Measurements from ENCODE around the gene ZC3H12A. TPM values are rescaled to one million over a fixed set of nuclear protein-coding genes. Genes with fewer than 3 reads are reported as not detected.
A peak's percentile ranks its signal among the peaks of the same experiment; 100 is the strongest.
"Not testable (repeated sequence)": the region's sequence is repeated elsewhere in the genome, so short reads cannot be mapped to it uniquely, and the experiment has no call there.

The ZC3H12A gene
- total RNA-seq, 2 donors from 2014 or later, result 33.5 to 46.1 TPM

DNA sequence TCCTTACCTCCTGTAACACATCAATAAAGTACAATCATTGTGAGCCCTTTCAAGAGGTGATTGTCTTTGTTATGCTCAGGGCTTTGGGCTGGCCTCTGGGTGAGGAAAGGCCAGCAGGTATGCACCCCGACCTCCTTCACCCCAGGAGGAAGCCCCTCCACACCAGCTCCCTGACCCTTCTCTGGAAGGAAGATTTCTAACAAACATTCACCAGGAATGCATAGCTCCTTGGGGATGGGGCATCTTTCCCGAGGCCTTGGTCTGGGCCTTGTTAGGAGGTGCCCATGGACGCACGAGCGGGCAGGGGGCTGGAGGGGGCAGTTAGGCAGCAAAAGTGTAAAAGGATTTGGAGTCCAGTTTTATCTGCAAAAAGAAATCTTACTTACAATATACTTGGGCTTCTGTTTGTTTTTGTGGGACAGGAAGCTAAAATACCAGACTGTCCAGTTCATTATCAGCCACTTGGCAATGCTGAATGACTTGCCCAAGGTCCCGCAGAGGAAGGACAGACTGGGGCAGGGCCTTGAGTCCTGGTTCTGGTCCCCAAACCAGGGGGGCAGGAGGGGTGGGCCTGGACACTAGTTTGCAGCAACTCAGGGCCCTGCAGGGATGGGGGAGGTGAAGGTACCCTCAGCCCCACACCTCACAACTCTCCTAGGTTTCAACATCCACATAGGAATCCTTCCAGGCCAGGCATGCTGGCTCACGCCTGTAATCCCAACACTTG, 10.1 kb downstream of the ZC3H12A start:
- ATAC-seq (replicated peaks in 1 of 2), result no peak
- Mint-ChIP-seq H3K27me3 (ENCODE audit: low read depth) (no peaks in the 10 kb centered on the region), H3K27ac (peak overlapping the region; percentile 92), H3K9me3 (no peaks in the 10 kb centered on the region), H3K36me3 (ENCODE audit: insufficient read depth in 2 of 2) (peaks cover 13% of the 10 kb centered on the region in 2 donors), H3K4me3 (peak overlapping the region in 1 of 2 donors; percentile 36), H3K4me1 (ENCODE audit: low read depth) (peaks cover 42% of the 10 kb centered on the region)
- no peak for DNase-seq

DNA sequence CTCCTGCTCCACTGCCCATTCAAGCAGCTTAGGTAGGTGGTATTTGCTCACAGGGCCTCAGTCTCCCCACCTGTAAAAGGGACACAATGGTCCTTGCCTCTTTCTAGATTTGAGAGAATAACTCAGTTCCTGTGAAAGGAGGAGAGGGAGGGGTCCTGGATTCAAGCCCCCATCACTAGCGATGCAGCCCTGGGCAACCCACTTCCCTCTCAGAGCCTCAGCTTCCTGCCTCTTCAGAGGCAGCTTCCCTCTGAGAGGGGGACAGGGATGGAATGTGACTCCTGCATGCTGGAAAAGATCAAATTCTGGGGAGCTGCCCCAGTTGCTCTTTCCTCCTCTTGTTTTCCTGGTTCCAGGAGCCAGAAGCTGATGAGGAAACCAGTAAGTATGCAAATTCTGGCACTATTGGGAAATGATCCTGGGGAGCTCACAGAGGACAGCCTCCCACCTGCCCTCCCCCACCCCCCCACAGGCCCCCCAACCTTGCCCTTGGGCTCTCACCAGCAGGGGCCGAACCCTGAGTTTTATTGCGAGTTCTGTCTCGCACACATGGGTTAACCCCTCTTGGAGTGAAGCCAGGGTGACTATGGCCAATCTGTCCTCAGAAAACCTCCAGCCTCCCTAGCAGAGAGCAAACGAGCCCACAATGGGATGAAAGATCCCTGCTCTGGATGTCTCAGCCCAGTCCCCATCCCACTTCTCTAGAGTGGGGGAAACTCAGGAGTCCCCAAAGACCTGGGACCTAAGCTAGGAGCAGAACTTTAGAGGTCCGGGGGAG, 11.7 kb downstream of the ZC3H12A start:
- H3K4me3 Mint-ChIP-seq, result no peak overlapping the region
- ATAC-seq (replicated peaks in 1 of 2) (no peak), DNase-seq (no peak)
- H3K9me3 Mint-ChIP-seq, result no peaks in the 10 kb centered on the region
- H3K27ac Mint-ChIP-seq, result peak overlapping the region; percentile 33
- no peaks in the 10 kb centered on the region for H3K27me3 Mint-ChIP-seq (ENCODE audit: low read depth)
- peaks cover 16 to 18% of the 10 kb centered on the region in 2 donors for H3K36me3 Mint-ChIP-seq (ENCODE audit: insufficient read depth in 2 of 2)
- H3K4me1 Mint-ChIP-seq (ENCODE audit: low read depth), result peaks cover 33% of the 10 kb centered on the region

DNA sequence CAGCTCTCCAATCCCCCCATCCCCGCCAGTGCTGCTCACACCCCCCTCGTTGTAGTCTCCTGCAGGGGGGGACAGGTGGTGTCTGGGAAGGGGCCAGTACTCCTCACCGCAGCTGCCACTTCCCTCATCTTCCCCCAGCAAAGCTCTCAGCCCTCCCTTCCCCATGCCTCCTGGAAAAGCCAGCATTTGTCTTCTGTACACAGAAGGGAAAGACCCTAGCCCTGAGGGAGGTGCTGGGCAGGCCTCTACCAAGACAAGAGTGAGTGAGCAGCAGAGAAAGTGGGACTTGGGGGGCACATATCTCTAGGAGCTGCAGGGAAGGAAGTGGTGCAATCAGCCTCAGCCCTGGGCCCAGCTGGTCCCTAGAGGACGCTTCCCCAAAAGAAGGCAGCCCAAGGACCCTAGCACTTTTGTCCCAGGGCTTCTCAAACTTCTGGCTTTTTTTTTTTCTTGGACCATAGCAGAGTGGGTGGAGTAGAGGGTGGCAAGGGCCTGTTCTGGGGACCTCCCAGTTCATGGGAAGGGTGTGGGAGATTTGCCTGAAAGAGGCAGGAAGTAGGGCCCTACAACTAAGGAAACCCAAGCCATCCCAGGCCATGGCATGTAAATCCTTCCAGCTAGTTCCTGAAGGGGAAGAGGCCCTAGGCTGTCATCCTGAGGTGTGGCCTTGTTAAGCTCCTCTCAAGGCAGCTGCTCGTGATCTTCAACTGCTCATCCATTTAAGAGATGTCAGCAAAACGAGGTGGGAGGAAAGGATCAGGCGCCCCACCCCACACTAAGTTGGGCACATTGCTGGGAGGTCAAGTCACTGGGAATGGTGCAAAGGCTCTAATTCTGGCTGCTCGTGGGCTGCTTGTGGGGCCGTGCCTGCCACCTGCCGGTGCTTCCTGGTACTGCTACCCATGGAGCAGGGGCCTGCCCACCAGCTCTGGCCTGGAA, 12.6 kb downstream of the ZC3H12A start:
- no peaks in the 10 kb centered on the region for H3K27me3 Mint-ChIP-seq (ENCODE audit: low read depth)
- H3K9me3 Mint-ChIP-seq, result no peaks in the 10 kb centered on the region
- DNase-seq, result peak; percentile 79 to 83
- peaks cover 12 to 13% of the 10 kb centered on the region in 2 donors for H3K36me3 Mint-ChIP-seq (ENCODE audit: insufficient read depth in 2 of 2)
- H3K4me3 Mint-ChIP-seq, result no peak overlapping the region
- ATAC-seq (replicated peaks in 1 of 2), result peak; percentile 56 to 62
- peaks cover 24% of the 10 kb centered on the region for H3K4me1 Mint-ChIP-seq (ENCODE audit: low read depth)
- peak overlapping the region; percentile 1 for H3K27ac Mint-ChIP-seq

DNA sequence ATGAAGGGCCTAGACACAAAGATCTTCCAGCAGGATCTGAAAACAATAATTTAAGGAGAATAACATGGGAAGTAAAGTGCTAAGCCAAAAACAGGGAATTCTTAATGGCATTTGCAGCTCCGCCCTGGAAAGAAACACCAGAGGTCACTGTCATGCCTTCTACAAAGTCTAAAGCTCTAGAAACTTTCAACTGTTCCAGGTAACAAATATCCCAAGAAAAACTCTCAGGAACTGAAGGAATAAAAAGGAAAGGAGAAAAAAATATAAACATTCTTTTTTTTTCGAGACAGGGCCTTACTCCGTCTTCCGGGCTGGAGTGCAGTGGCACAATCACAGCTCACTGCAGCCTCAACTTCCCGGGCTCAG, 13.2 kb downstream of the ZC3H12A start:
- no peak for ATAC-seq (replicated peaks in 1 of 2)
- H3K4me3 Mint-ChIP-seq, result no peak overlapping the region
- no peaks in the 10 kb centered on the region for H3K9me3 Mint-ChIP-seq
- no peak for DNase-seq
- peaks cover 8 to 9% of the 10 kb centered on the region in 2 donors for H3K36me3 Mint-ChIP-seq (ENCODE audit: insufficient read depth in 2 of 2)
- H3K27me3 Mint-ChIP-seq (ENCODE audit: low read depth), result no peaks in the 10 kb centered on the region
- peak overlapping the region; percentile 1 for H3K27ac Mint-ChIP-seq
- H3K4me1 Mint-ChIP-seq (ENCODE audit: low read depth), result peaks cover 18% of the 10 kb centered on the region

DNA sequence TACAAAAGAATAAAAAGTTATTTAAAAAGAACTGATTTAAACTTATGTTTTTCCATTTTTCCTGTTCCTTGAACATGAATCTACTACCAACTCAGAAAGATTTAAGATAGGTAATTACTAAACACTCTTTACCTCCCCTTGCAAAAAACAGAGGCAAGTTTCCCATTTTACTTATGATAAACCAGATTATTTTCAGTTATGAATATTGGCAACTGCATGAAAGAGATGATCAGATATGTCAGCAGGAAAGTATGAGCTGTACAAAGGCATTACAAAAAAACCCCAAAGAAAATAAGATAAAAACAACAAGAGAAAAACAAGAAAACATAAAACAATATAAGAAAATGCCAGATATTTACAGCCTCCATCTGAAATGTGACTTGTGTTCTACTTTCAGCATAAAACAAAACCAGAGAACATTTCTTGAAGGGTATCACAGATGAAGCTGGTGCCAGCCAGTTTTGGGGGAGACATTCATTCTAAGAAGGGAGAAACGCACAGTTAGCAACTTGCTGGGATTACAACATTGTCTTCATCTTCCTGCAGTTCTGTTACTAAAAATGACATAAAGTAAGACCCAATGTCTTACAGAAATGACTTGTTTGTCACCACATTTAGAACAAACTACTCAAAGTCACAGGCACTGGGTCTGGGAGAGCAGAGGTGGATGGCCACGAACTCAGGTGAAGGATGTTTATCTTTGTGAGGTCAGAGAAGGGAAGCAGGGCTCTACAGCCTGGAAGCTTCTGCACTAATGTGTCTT, 19.1 kb downstream of the ZC3H12A start:
- no peaks in the 10 kb centered on the region for H3K9me3 Mint-ChIP-seq
- H3K27ac Mint-ChIP-seq, result peak overlapping the region; percentile 100
- DNase-seq (peak; percentile 43 to 45), ATAC-seq (replicated peaks in 1 of 2) (peak; percentile 88 to 89)
- peaks cover 7 to 17% of the 10 kb centered on the region in 2 donors for H3K36me3 Mint-ChIP-seq (ENCODE audit: insufficient read depth in 2 of 2)
- no peaks in the 10 kb centered on the region for H3K27me3 Mint-ChIP-seq (ENCODE audit: low read depth)
- peaks cover 22% of the 10 kb centered on the region for H3K4me1 Mint-ChIP-seq (ENCODE audit: low read depth)
- peak overlapping the region; percentile 25 to 71 for H3K4me3 Mint-ChIP-seq

DNA sequence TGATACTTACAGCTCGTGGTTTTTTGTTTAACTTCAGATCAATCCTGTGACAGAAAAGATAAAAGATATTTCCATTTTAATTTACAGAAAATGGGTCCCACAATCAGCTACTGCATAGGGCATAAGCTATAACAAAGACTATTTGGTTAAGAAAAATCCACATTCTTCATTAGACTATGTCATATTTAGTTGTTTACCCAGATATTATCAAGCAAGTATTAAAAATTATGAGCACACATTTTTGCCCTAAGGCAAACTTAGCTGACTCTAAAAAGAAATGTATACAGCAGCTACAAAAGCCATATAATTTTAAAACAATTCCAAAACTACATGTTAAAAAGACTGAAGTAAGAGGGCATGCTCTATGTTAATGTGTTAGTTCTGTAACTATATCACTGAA, 21.5 kb downstream of the ZC3H12A start:
- Mint-ChIP-seq H3K9me3 (no peaks in the 10 kb centered on the region), H3K36me3 (ENCODE audit: insufficient read depth in 2 of 2) (peaks cover 2 to 22% of the 10 kb centered on the region in 2 donors), H3K4me3 (no peak overlapping the region), H3K27ac (peak overlapping the region; percentile 33), H3K4me1 (ENCODE audit: low read depth) (peaks cover 24% of the 10 kb centered on the region), H3K27me3 (ENCODE audit: low read depth) (no peaks in the 10 kb centered on the region)
- ATAC-seq (replicated peaks in 1 of 2), result no peak
- no peak for DNase-seq

DNA sequence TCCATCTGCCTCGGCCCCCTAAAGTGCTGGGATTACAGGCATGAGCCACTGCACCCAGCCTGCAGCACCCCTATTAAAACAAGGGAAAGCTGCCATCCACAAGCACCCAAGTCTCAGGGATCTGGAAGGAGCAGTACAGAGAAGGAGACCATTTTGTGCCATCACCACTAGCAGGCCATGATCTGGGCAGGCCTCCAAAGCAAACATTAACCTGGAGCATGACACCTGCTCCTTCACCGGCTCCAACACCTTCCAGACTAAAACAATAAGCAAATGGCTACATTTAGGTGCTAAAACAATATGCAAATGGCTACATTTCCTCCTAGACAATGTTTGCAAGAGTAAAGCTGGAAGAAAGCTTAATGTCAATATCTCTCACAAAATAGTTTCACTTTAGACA, 23.5 kb downstream of the ZC3H12A start:
- no peaks in the 10 kb centered on the region for H3K27me3 Mint-ChIP-seq (ENCODE audit: low read depth)
- no peak for ATAC-seq (replicated peaks in 1 of 2)
- H3K9me3 Mint-ChIP-seq, result no peaks in the 10 kb centered on the region
- no peak overlapping the region for H3K4me3 Mint-ChIP-seq
- H3K27ac Mint-ChIP-seq, result no peak overlapping the region
- H3K36me3 Mint-ChIP-seq (ENCODE audit: insufficient read depth in 2 of 2), result peaks cover 3 to 28% of the 10 kb centered on the region in 2 donors
- H3K4me1 Mint-ChIP-seq (ENCODE audit: low read depth), result peaks cover 21% of the 10 kb centered on the region
- DNase-seq, result no peak

DNA sequence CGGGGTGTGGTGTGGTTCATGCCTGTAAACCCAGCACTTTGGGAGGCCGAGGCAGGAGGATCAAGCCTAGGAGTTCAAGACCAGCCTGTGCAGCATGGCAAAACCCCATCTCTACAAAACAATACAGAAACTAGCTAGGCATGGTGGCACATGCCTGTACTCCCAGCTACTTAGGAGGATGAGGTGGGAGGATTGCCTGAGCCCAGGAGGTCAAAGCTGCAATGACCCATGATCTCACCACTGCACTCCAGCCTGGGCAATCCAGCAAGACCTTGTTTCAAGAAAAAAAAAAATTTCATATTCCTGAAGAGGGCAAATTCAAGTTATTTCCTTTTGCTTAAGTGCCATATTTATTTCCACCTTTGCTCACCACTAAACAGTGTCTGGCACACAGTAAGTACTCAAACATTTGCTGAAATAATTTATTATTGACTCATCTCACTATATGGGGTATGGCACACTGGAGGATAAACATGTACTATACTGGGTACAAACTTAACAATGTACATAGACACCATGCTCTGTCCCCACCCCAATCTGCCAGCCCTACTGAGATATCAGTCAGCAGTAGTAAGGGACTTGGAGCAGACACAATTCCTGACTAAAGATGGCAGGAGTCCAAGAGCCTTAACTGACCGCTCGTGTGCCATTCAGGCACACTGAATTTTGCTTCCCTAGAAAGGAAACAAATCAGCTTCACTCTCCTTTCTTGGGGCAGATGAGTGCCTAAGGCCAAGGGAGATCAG, 24.7 kb downstream of the ZC3H12A start:
- no peak for ATAC-seq (replicated peaks in 1 of 2)

DNA sequence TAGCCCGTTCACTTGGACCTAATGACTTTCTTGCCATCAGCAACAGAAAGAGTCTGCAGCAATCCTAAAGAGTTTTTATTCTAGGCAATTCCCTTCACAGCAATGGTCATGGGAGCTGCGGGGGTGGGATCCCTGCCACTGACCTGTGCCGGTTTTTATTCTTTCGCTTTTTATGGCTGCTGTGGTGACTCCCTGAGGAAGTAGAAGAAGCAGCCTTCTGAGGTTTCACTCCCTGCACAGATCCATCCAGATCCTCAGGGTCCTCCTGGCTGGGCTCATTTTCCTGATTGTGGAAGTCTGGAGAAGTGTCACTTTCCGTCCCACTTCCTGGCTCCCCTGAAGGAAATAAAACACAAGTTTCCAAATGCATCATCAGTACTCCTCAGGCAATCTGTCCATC, 27.3 kb downstream of the ZC3H12A start:
- H3K9me3 Mint-ChIP-seq, result no peaks in the 10 kb centered on the region
- DNase-seq (no peak), ATAC-seq (replicated peaks in 1 of 2) (no peak)
- no peak overlapping the region for H3K4me3 Mint-ChIP-seq
- H3K36me3 Mint-ChIP-seq (ENCODE audit: insufficient read depth in 2 of 2), result peaks cover 11 to 34% of the 10 kb centered on the region in 2 donors
- H3K27me3 Mint-ChIP-seq (ENCODE audit: low read depth), result no peaks in the 10 kb centered on the region
- peaks cover 6% of the 10 kb centered on the region for H3K4me1 Mint-ChIP-seq (ENCODE audit: low read depth)
- no peak overlapping the region for H3K27ac Mint-ChIP-seq

More for the DNA sequence above, 24.7 kb downstream of the ZC3H12A start:
- Mint-ChIP-seq H3K4me1 (ENCODE audit: low read depth) (peaks cover 9% of the 10 kb centered on the region), H3K27ac (no peak overlapping the region), H3K36me3 (ENCODE audit: insufficient read depth in 2 of 2) (peaks cover 3 to 25% of the 10 kb centered on the region in 2 donors), H3K9me3 (no peaks in the 10 kb centered on the region), H3K27me3 (ENCODE audit: low read depth) (no peaks in the 10 kb centered on the region), H3K4me3 (no peak overlapping the region)
- DNase-seq, result no peak

DNA sequence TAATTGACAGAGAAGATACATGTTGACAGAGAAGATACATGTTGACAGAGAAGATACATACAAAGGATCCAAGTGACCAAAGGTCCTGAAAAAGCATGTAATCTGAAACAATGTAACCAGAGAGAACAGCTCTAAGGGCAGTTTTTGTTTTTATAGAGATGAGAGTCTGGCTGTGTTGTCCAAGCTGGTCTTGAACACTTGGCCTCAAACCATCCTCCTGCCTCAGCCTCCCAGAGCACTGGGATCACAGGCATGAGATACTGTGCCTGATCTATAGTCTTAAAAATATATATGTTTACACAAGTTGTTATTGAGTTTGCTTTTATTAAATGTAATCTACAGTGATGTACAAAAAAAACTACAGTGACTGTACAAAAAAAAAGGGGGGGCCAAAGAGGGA, 27.7 kb downstream of the ZC3H12A start:
- H3K27me3 Mint-ChIP-seq (ENCODE audit: low read depth), result no peaks in the 10 kb centered on the region
- no peaks in the 10 kb centered on the region for H3K9me3 Mint-ChIP-seq
- no peak for ATAC-seq (replicated peaks in 1 of 2)
- peaks cover 11% of the 10 kb centered on the region for H3K4me1 Mint-ChIP-seq (ENCODE audit: low read depth)
- no peak for DNase-seq
- H3K36me3 Mint-ChIP-seq (ENCODE audit: insufficient read depth in 2 of 2), result peaks cover 11 to 35% of the 10 kb centered on the region in 2 donors
- H3K4me3 Mint-ChIP-seq, result no peak overlapping the region
- peak overlapping the region; percentile 84 for H3K27ac Mint-ChIP-seq

DNA sequence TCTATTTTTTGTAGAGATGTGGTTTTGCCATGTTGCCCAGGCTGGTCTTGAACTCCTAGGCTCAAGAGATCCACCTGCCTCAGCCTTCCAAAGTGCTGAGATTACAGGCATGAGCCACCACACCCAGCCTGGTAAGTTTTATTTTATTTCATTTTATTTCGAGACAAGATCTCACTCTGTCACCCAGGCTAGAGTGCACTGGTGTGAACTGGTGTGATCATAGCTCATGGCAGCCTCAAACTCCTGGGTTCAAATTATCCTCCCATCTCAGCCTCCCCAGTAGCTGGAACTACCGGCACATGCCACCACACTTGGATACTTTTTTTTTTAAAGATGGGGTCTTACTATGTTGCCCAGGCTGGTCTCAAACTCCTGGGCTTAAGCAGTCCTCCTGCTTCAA, 28.4 kb downstream of the ZC3H12A start:
- H3K27ac Mint-ChIP-seq, result peak overlapping the region; percentile 65
- peaks cover 11 to 42% of the 10 kb centered on the region in 2 donors for H3K36me3 Mint-ChIP-seq (ENCODE audit: insufficient read depth in 2 of 2)
- H3K4me3 Mint-ChIP-seq; ATAC-seq (replicated peaks in 1 of 2); DNase-seq; H3K9me3 Mint-ChIP-seq; H3K27me3 Mint-ChIP-seq (ENCODE audit: low read depth): not testable (repeated sequence)
- peaks cover 17% of the 10 kb centered on the region for H3K4me1 Mint-ChIP-seq (ENCODE audit: low read depth)

DNA sequence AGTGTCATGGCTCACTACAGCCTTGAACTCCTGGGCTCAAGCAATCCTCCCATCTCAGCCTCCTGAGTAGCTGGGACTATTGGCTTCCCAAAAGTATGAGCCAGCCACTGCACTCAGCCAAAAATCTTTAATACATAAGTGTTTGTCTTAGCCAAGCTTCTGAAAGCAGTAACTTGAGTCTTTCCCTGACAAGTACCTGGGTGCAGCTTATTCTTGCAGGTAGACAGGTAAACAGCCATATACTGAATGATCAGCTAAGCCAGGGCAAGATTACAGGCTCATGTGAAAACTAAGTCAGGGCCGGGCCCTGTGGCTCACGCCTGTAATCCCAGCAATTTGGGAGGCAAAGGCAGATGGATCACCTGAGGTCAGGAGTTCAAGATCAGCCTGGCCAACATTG, 32.4 kb downstream of the ZC3H12A start:
- Mint-ChIP-seq H3K4me1 (ENCODE audit: low read depth) (peaks cover 40% of the 10 kb centered on the region), H3K27me3 (ENCODE audit: low read depth) (no peaks in the 10 kb centered on the region)

More for the DNA sequence above, 32.4 kb downstream of the ZC3H12A start:
- Mint-ChIP-seq H3K4me3 (no peak overlapping the region), H3K27ac (peak overlapping the region; percentile 17), H3K9me3 (no peaks in the 10 kb centered on the region), H3K36me3 (ENCODE audit: insufficient read depth in 2 of 2) (peaks cover 14 to 39% of the 10 kb centered on the region in 2 donors)
- DNase-seq (no peak), ATAC-seq (replicated peaks in 1 of 2) (no peak)
